ENCODE data around the gene PACRG. TPM values are rescaled to one million over a fixed set of nuclear protein-coding genes. Genes with fewer than 3 reads are reported as not detected.

Gene PACRG
- polyA plus RNA-seq, 2 of the 4 experiments (the other 2 are of a cell fraction): 0.14 to 0.30 TPM

DNA sequence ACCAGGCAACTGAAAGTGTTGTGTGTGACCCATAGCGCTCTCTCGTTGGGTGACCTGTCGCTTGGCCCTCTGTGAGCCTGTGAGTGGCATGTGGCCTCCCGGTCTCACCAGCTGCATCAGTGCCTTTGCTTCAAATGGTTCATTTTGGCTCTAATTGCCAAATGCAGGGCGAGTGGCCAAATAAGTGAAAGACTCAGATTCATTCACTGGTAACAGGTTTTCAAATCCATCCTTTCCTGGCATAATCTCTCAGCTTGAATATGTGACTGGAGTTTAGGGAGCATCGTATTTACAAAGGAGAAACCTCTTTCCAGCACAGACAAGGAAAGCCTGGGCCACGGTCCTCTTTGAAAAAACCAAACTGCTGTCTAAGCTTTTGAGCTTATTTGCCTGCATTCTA is 365.1 kb downstream of the PACRG start:
- no peaks in the 10 kb centered on the region for H3K4me1 ChIP-seq
- no peak for ATAC-seq
- POLR2A ChIA-PET: no interaction called here
- no peak for FAIRE-seq
- 50% methylated on average over 7 of the region's 7 CpGs for WGBS (ENCODE audit: missing lambda C conversion rate)
- no peak overlapping the region for H3K27ac ChIP-seq
- no peak overlapping the region for H3K4me3 ChIP-seq
- CTCF ChIA-PET: no interaction called here
- no peaks in the 10 kb centered on the region for H3K9me3 ChIP-seq
- TF ChIP-seq KDM1A (IDR thresholded peaks at IDR 0.05; ENCODE audit: low read depth) (no peak), HOXA7 (CRISPR knock-in tag; IDR thresholded peaks at IDR 0.05) (no peak), POLR2AphosphoS2 (conservative IDR thresholded peaks at IDR 0.05; ENCODE audit: low read length) (no peak), ZSCAN20 (CRISPR knock-in tag; IDR thresholded peaks at IDR 0.05) (no peak), NR3C1 (IDR thresholded peaks at IDR 0.05) (no peak), GATA3 (IDR thresholded peaks at IDR 0.05; ENCODE audit: borderline replicate concordance) (no peak), PHF8 (IDR thresholded peaks at IDR 0.05; ENCODE audit: borderline replicate concordance, low read depth) (no peak), RFX5 (IDR thresholded peaks at IDR 0.05) (no peak), FOSL2 (IDR thresholded peaks at IDR 0.05) (no peak), FOSL2 (CRISPR knock-in tag; IDR thresholded peaks at IDR 0.05) (no peak), ELK1 (IDR thresholded peaks at IDR 0.05; ENCODE audit: low read depth, low read length) (no peak), HOXB5 (CRISPR knock-in tag; IDR thresholded peaks at IDR 0.05) (no peak), FOSB (CRISPR knock-in tag; IDR thresholded peaks at IDR 0.05) (no peak), ESRRA (IDR thresholded peaks at IDR 0.05; ENCODE audit: borderline replicate concordance, low read length) (no peak), EHMT2 (IDR thresholded peaks at IDR 0.05; ENCODE audit: low read depth) (no peak), RCOR1 (IDR thresholded peaks at IDR 0.05; ENCODE audit: low read depth, low read length) (no peak), HEYL (CRISPR knock-in tag; IDR thresholded peaks at IDR 0.05) (no peak), SREBF2 (IDR thresholded peaks at IDR 0.05) (no peak), KDM5A (IDR thresholded peaks at IDR 0.05) (no peak)
- TF ChIP-seq, protein P1, sequence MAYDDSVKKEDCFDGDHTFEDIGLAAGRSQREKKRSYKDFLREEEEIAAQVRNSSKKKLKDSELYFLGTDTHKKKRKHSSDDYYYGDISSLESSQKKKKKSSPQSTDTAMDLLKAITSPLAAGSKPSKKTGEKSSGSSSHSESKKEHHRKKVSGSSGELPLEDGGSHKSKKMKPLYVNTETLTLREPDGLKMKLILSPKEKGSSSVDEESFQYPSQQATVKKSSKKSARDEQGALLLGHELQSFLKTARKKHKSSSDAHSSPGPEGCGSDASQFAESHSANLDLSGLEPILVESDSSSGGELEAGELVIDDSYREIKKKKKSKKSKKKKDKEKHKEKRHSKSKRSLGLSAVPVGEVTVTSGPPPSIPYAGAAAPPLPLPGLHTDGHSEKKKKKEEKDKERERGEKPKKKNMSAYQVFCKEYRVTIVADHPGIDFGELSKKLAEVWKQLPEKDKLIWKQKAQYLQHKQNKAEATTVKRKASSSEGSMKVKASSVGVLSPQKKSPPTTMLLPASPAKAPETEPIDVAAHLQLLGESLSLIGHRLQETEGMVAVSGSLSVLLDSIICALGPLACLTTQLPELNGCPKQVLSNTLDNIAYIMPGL (CRISPR knock-in tag; IDR thresholded peaks at IDR 0.05; ENCODE audit: borderline replicate concordance): no peak
- no peak overlapping the region for H3K4me2 ChIP-seq
- DNase-seq (ENCODE audit: low read depth in 1 of 2, low spot score in 1 of 2): no peak

DNA sequence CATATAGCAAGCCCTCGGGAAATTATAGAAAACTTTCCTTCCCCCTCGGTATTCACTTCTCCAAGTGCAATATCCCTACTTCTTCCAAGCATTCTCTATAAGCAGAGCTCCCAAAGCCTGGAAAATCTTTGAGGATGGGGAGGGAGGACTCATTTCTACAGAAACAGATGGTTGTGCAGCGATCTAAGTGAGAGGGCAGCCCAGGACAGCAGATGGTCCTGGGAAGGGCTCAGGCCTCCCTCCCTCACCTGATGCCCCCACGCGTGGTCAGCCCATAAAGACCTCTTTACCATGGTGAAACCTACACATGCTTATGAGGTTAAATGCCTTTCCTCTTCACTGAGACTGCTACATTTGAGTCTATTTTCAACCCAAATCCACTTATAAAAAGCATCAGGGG is 367.1 kb downstream of the PACRG start:
- WGBS (ENCODE audit: missing lambda C conversion rate): 42% methylated on average over 4 of the region's 5 CpGs
- DNase-seq (ENCODE audit: low read depth in 1 of 2, low spot score in 1 of 2) (no peak), FAIRE-seq (no peak), ATAC-seq (no peak)
- Histone ChIP-seq H3K27ac (no peak overlapping the region), H3K9me3 (no peaks in the 10 kb centered on the region), H3K4me3 (no peak overlapping the region), H3K4me2 (no peak overlapping the region), H3K4me1 (no peaks in the 10 kb centered on the region)
- POLR2A ChIA-PET: no interaction called here
- CTCF ChIA-PET: no interaction called here
- TF ChIP-seq TP53 (CRISPR knock-in tag; IDR thresholded peaks at IDR 0.05): no peak
- TF ChIP-seq MAX (IDR thresholded peaks at IDR 0.05): no peak
- TF ChIP-seq, protein P2, sequence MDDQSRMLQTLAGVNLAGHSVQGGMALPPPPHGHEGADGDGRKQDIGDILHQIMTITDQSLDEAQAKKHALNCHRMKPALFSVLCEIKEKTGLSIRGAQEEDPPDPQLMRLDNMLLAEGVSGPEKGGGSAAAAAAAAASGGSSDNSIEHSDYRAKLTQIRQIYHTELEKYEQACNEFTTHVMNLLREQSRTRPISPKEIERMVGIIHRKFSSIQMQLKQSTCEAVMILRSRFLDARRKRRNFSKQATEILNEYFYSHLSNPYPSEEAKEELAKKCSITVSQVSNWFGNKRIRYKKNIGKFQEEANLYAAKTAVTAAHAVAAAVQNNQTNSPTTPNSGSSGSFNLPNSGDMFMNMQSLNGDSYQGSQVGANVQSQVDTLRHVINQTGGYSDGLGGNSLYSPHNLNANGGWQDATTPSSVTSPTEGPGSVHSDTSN (IDR thresholded peaks at IDR 0.05): no peak
- TF ChIP-seq RNF2 (IDR thresholded peaks at IDR 0.05; ENCODE audit: borderline replicate concordance, low read depth): no peak
- no peak for TF ChIP-seq ESRRA (IDR thresholded peaks at IDR 0.05; ENCODE audit: borderline replicate concordance, low read length)
- no peak for TF ChIP-seq KDM5A (IDR thresholded peaks at IDR 0.05)
- TF ChIP-seq ZNF302 (CRISPR knock-in tag; IDR thresholded peaks at IDR 0.05): no peak
- no peak for TF ChIP-seq NPAS2 (CRISPR knock-in tag; IDR thresholded peaks at IDR 0.05; ENCODE audit: borderline replicate concordance)
- no peak for TF ChIP-seq HDAC2 (IDR thresholded peaks at IDR 0.05)
- no peak for TF ChIP-seq RFX5 (IDR thresholded peaks at IDR 0.05)
- no peak for TF ChIP-seq JUN (IDR thresholded peaks at IDR 0.05)
